Osteoblast (primary cell): Measurements from ENCODE around the gene PTPRE. TPM values are rescaled to one million over a fixed set of nuclear protein-coding genes. Genes with fewer than 3 reads are reported as not detected.

Experiments used
- DNase-seq: peaks from one replicate; pipeline ENCODE4 v3.0.0; 2011; ENCODE audit warnings: low spot score, mixed read lengths; ENCODE audit not compliant: insufficient read length; ENCODE audit errors: missing footprints
- H2AFZ ChIP-seq: 2 replicates; pipeline ENCODE4 v1.6.0; 2011; ENCODE audit warnings: mild to moderate bottlenecking, low read length
- H3K27ac ChIP-seq: 2 replicates; pipeline ENCODE4 v1.5.1; 2011; ENCODE audit warnings: mild to moderate bottlenecking, low read depth, low read length, moderate library complexity
- H3K27me3 ChIP-seq: 2 replicates; pipeline ENCODE4 v1.6.0; 2012; ENCODE audit warnings: mild to moderate bottlenecking, control low read depth, inconsistent platforms, low read length, moderate library complexity; ENCODE audit not compliant: insufficient read depth
- H3K36me3 ChIP-seq: 2 replicates; pipeline ENCODE4 v1.5.1; 2011; ENCODE audit warnings: mild to moderate bottlenecking, low read length, control low read depth, moderate library complexity; ENCODE audit not compliant: insufficient read depth
- H3K4me1 ChIP-seq: 2 replicates; pipeline ENCODE4 v1.5.1; 2011; ENCODE audit warnings: mild to moderate bottlenecking, low read length, control low read depth, moderate library complexity; ENCODE audit not compliant: insufficient read depth
- H3K4me2 ChIP-seq: 2 replicates; pipeline ENCODE4 v1.6.0; 2011; ENCODE audit warnings: mild to moderate bottlenecking, low read length; ENCODE audit not compliant: insufficient read depth
- H3K4me3 ChIP-seq: fragments of 200-600 bp; sonication (generic); 3 replicates; pipeline ENCODE4 v1.5.1; 2012; ENCODE audit warnings: mild to moderate bottlenecking, low read length, inconsistent platforms; ENCODE audit not compliant: insufficient read depth
- H3K79me2 ChIP-seq: 2 replicates; pipeline ENCODE4 v1.6.0; 2012; ENCODE audit warnings: mild to moderate bottlenecking, low read length, control low read depth, inconsistent platforms; ENCODE audit not compliant: insufficient read depth
- H3K9me3 ChIP-seq: 2 replicates; pipeline ENCODE4 v1.5.1; 2011; ENCODE audit warnings: low read depth, low read length, control low read depth
- H4K20me1 ChIP-seq: 2 replicates; pipeline ENCODE4 v1.6.0; 2012; ENCODE audit warnings: mild to moderate bottlenecking, low read length, control low read depth; ENCODE audit not compliant: insufficient read depth
- CTCF ChIP-seq: IDR thresholded peaks from 2 replicates; pipeline ENCODE4 v1.5.1; 2011; ENCODE audit warnings: mild to moderate bottlenecking, low read depth, low read length, moderate library complexity; ENCODE audit errors: extremely low read depth
- total RNA-seq: library from RNA; depleted of rRNA; stranded (reverse); fragments of >200 nt; gene quantifications from 2 replicates; pipeline ENCODE4 v1.2.3, GENCODE V29; 2012

PTPRE gene
- total RNA-seq, 1 donor, result 9.0 TPM

- Histone ChIP-seq H3K4me3 (peak within 1 kb of the TSS; percentile 85), H3K79me2 (peaks cover 46% of the 10 kb centered on the region), H3K9me3 (no peaks in the 10 kb centered on the region), H4K20me1 (no peaks in the 10 kb centered on the region), H3K36me3 (peaks cover 5% of the 10 kb centered on the region), H2AFZ (peak within 1 kb of the TSS; percentile 94), H3K27ac (peak within 1 kb of the TSS; percentile 42), H3K4me2 (peak within 1 kb of the TSS; percentile 88), H3K27me3 (no peaks in the 10 kb centered on the region), H3K4me1 (peaks cover 26% of the 10 kb centered on the region)
- peak; percentile 99 for DNase-seq
- TF ChIP-seq CTCF, result no peak
Observed at GRCh38 chr10:128125944-128126764, 219.3 kb downstream of the PTPRE start, which contains the start of gene MKI67. Gene MKI67, minus strand, starts transcription at chr10:128126423. Its CDS starts 756 bp downstream, at chr10:128125667.

GRCh38 chr10:128128582-128128981, 221.7 kb downstream of the PTPRE start:
- Histone ChIP-seq H3K4me3 (no peak overlapping the region), H2AFZ (no peak overlapping the region), H3K4me1 (peaks cover 25% of the 10 kb centered on the region), H3K79me2 (peaks cover 25% of the 10 kb centered on the region), H3K4me2 (no peak overlapping the region), H3K36me3 (no peaks in the 10 kb centered on the region), H3K27me3 (no peaks in the 10 kb centered on the region), H4K20me1 (no peaks in the 10 kb centered on the region), H3K9me3 (no peaks in the 10 kb centered on the region), H3K27ac (no peak overlapping the region)
- TF ChIP-seq CTCF, result no peak
- no peak for DNase-seq

- H3K4me1 ChIP-seq, result peaks cover 10% of the 10 kb centered on the region
- H3K27ac ChIP-seq, result no peak overlapping the region
- no peaks in the 10 kb centered on the region for H3K36me3 ChIP-seq
- H2AFZ ChIP-seq, result no peak overlapping the region
- TF ChIP-seq CTCF, result no peak
- no peaks in the 10 kb centered on the region for H3K27me3 ChIP-seq
- H4K20me1 ChIP-seq, result no peaks in the 10 kb centered on the region
- no peak overlapping the region for H3K4me2 ChIP-seq
- DNase-seq, result peak; percentile 87
- no peaks in the 10 kb centered on the region for H3K9me3 ChIP-seq
- peaks cover 10% of the 10 kb centered on the region for H3K79me2 ChIP-seq
- no peak overlapping the region for H3K4me3 ChIP-seq
Observed at GRCh38 chr10:128130051-128130450, 223.1 kb downstream of the PTPRE start.

Other genes starting within 250 kb of the PTPRE start
- gene FOXI2, start 169.9 kb upstream of the PTPRE start, total RNA-seq, result not detected in 2 replicates
- not detected in 2 replicates for gene CLRN3, start 14.2 kb upstream of the PTPRE start, total RNA-seq
- gene MKI67, start 219.3 kb downstream of the PTPRE start, total RNA-seq, result 2.5 and 3.5 TPM in 2 replicates